Loucy (cell line): Measurements from ENCODE around the gene SP1.

Source experiments
- H2AFZ ChIP-seq: fragments of 200-600 bp; sonication (generic); 2 replicates; pipeline ENCODE4 v1.6.0; 2016; ENCODE audit warnings: antibody characterized with exemption, mild to moderate bottlenecking, low read length, moderate library complexity
- H3F3A ChIP-seq: fragments of 200-600 bp; 2 replicates; pipeline ENCODE4 v1.6.0; 2016; ENCODE audit warnings: antibody characterized with exemption, low read depth, mild to moderate bottlenecking
- H3K27me3 ChIP-seq: fragments of 200-600 bp; sonication (generic); 2 replicates; pipeline ENCODE4 v1.6.1; 2014; ENCODE audit warnings: low read length, mild to moderate bottlenecking; ENCODE audit not compliant: insufficient read depth, poor library complexity, severe bottlenecking
- H3K36me3 ChIP-seq: fragments of 200-600 bp; sonication (generic); 2 replicates; pipeline ENCODE4 v1.6.1; 2016; ENCODE audit warnings: low read length; ENCODE audit not compliant: insufficient read depth
- H3K4me1 ChIP-seq: fragments of 200-600 bp; sonication (generic); 2 replicates; pipeline ENCODE4 v1.5.1; 2014; ENCODE audit warnings: low read length, mild to moderate bottlenecking; ENCODE audit not compliant: insufficient read depth, poor library complexity, severe bottlenecking
- H3K4me2 ChIP-seq: fragments of 200-600 bp; sonication (generic); 2 replicates; pipeline ENCODE4 v1.6.0; 2014; ENCODE audit warnings: antibody characterized with exemption, low read length, low read depth, mild to moderate bottlenecking; ENCODE audit not compliant: poor library complexity, severe bottlenecking
- H3K4me3 ChIP-seq: fragments of 200-600 bp; sonication (generic); 2 replicates; pipeline ENCODE4 v1.5.1; 2014; ENCODE audit warnings: low read length, mild to moderate bottlenecking, mixed read lengths; ENCODE audit not compliant: poor library complexity, severe bottlenecking
- H3K79me2 ChIP-seq: fragments of 200-600 bp; sonication (generic); 2 replicates; pipeline ENCODE4 v1.6.1; 2014; ENCODE audit warnings: low read length; ENCODE audit not compliant: insufficient read depth
- H3K9ac ChIP-seq: fragments of 200-600 bp; sonication (generic); 2 replicates; pipeline ENCODE4 v1.6.0; 2014; ENCODE audit warnings: mild to moderate bottlenecking, low read depth, low read length, moderate library complexity; ENCODE audit not compliant: poor library complexity, severe bottlenecking
- H3K9me2 ChIP-seq: fragments of 200-600 bp; sonication (generic); replicated peaks from 2 replicates; pipeline ENCODE4 v1.6.1; 2016; ENCODE audit warnings: low read depth, low read length, mixed read lengths
- H3K9me3 ChIP-seq: fragments of 200-600 bp; sonication (generic); 2 replicates; pipeline ENCODE4 v1.6.1; 2014; ENCODE audit warnings: mild to moderate bottlenecking, antibody characterized with exemption, low read length, low read depth; ENCODE audit not compliant: insufficient read depth
- H4K20me1 ChIP-seq: fragments of 200-600 bp; sonication (generic); 2 replicates; pipeline ENCODE4 v1.6.0; 2014; ENCODE audit warnings: antibody characterized with exemption, low read length, mild to moderate bottlenecking; ENCODE audit not compliant: insufficient read depth, poor library complexity, severe bottlenecking
- CTCF ChIP-seq: fragments of 200-600 bp; sonication (generic); conservative IDR thresholded peaks from 2 replicates; pipeline ENCODE4 v1.5.1; 2014; ENCODE audit warnings: mild to moderate bottlenecking, antibody characterized with exemption, low read length
- EZH2phosphoT487 ChIP-seq: fragments of 200-600 bp; IDR thresholded peaks from 2 replicates; pipeline ENCODE4 v1.6.1; 2018; ENCODE audit warnings: antibody characterized with exemption, mild to moderate bottlenecking, moderate library complexity, borderline replicate concordance

Gene SP1

GRCh38 chr12:53424626-53425514 is 44.9 kb downstream of the SP1 start:
- no peak overlapping the region for H3K9ac ChIP-seq
- H3K27me3 ChIP-seq: no peaks in the 10 kb centered on the region

GRCh38 chr12:53425515-53426150 is 45.7 kb downstream of the SP1 start:
- peaks cover 3% of the 10 kb centered on the region for H3K4me1 ChIP-seq
- no peak overlapping the region for H3K4me2 ChIP-seq
- TF ChIP-seq CTCF (no peak), EZH2phosphoT487 (no peak)
- no peak overlapping the region for H2AFZ ChIP-seq
- no peaks in the 10 kb centered on the region for H3K27me3 ChIP-seq
- H3K4me3 ChIP-seq: no peak overlapping the region
- H3K9me3 ChIP-seq: no peaks in the 10 kb centered on the region
- H3K9ac ChIP-seq: no peak overlapping the region
- H3K9me2 ChIP-seq: no peaks in the 10 kb centered on the region
- no peaks in the 10 kb centered on the region for H3K79me2 ChIP-seq
- H3F3A ChIP-seq: no peaks in the 10 kb centered on the region
- no peaks in the 10 kb centered on the region for H3K36me3 ChIP-seq
- no peaks in the 10 kb centered on the region for H4K20me1 ChIP-seq

More at GRCh38 chr12:53424626-53425514, 44.9 kb downstream of the SP1 start:
- Histone ChIP-seq H4K20me1 (no peaks in the 10 kb centered on the region), H3K4me2 (no peak overlapping the region), H2AFZ (no peak overlapping the region), H3K9me2 (no peaks in the 10 kb centered on the region), H3F3A (no peaks in the 10 kb centered on the region), H3K79me2 (no peaks in the 10 kb centered on the region), H3K36me3 (no peaks in the 10 kb centered on the region), H3K4me1 (peaks cover 3% of the 10 kb centered on the region), H3K9me3 (no peaks in the 10 kb centered on the region), H3K4me3 (no peak overlapping the region)
- TF ChIP-seq CTCF (no peak), EZH2phosphoT487 (no peak)

GRCh38 chr12:53427905-53428594 is 48.1 kb downstream of the SP1 start:
- Histone ChIP-seq H3K4me1 (no peaks in the 10 kb centered on the region), H3K9me3 (no peaks in the 10 kb centered on the region), H3K27me3 (no peaks in the 10 kb centered on the region), H3K9me2 (no peaks in the 10 kb centered on the region), H3K79me2 (no peaks in the 10 kb centered on the region), H3F3A (no peaks in the 10 kb centered on the region), H4K20me1 (no peaks in the 10 kb centered on the region), H3K4me3 (no peak overlapping the region), H2AFZ (no peak overlapping the region), H3K4me2 (no peak overlapping the region), H3K36me3 (no peaks in the 10 kb centered on the region), H3K9ac (no peak overlapping the region)
- TF ChIP-seq CTCF: no peak
- TF ChIP-seq EZH2phosphoT487: no peak
